A204.1 (cell line): ENCODE results near the gene MYO9A.
"Not testable (repeated sequence)": the region's sequence is repeated elsewhere in the genome, so short reads cannot be mapped to it uniquely, and the experiment has no call there.

Experiments
- FAIRE-seq: peaks from 2 replicates; lab custom pipeline; 2012; peaks lifted over from hg19 to GRCh38; lab: Jason Lieb, UNC

The MYO9A gene

GRCh38 chr15:72037321-72037720 lies 80.6 kb downstream of the MYO9A start:
- no peak for FAIRE-seq

GRCh38 chr15:72034859-72035650 lies 82.9 kb downstream of the MYO9A start:
- FAIRE-seq, result no peak

- FAIRE-seq, result no peak
These were observed 83.6 kb downstream of the MYO9A start for GRCh38 chr15:72034351-72034750.

- FAIRE-seq, result no peak
These were observed 84.2 kb downstream of the MYO9A start for GRCh38 chr15:72033711-72034110.

GRCh38 chr15:72033285-72033684 lies 84.7 kb downstream of the MYO9A start:
- FAIRE-seq, result peak; percentile 67

- no peak for FAIRE-seq
These were observed 96.3 kb downstream of the MYO9A start for GRCh38 chr15:72021604-72022003.

- no peak for FAIRE-seq
These were observed 97.2 kb downstream of the MYO9A start for GRCh38 chr15:72020799-72021198.

- FAIRE-seq, result not testable (repeated sequence)
These were observed 103.4 kb downstream of the MYO9A start for GRCh38 chr15:72014555-72014954.

- no peak for FAIRE-seq
These were observed 104.2 kb downstream of the MYO9A start for GRCh38 chr15:72013703-72014102.

- FAIRE-seq, result no peak
These were observed 106.5 kb downstream of the MYO9A start for GRCh38 chr15:72011302-72011942.

- FAIRE-seq, result no peak
These were observed 108.7 kb downstream of the MYO9A start for GRCh38 chr15:72009222-72009621.

- no peak for FAIRE-seq
These were observed 111.6 kb downstream of the MYO9A start for GRCh38 chr15:72006382-72006781.

- FAIRE-seq, result no peak
These were observed 112.5 kb downstream of the MYO9A start for GRCh38 chr15:72005483-72005882.

GRCh38 chr15:71999807-72000206 lies 118.1 kb downstream of the MYO9A start:
- no peak for FAIRE-seq

GRCh38 chr15:71998717-71999116 lies 119.2 kb downstream of the MYO9A start:
- FAIRE-seq, result not testable (repeated sequence)

GRCh38 chr15:71997691-71998090 lies 120.3 kb downstream of the MYO9A start:
- no peak for FAIRE-seq

- no peak for FAIRE-seq
These were observed 142.2 kb downstream of the MYO9A start for GRCh38 chr15:71975816-71976150.

- no peak for FAIRE-seq
These were observed 143.7 kb downstream of the MYO9A start for GRCh38 chr15:71974211-71974610.

- no peak for FAIRE-seq
These were observed 144.6 kb downstream of the MYO9A start for GRCh38 chr15:71973366-71973765.

GRCh38 chr15:71971905-71972304 lies 146.0 kb downstream of the MYO9A start:
- FAIRE-seq, result no peak

GRCh38 chr15:71970435-71970834 lies 147.5 kb downstream of the MYO9A start:
- no peak for FAIRE-seq

- FAIRE-seq, result no peak
These were observed 155.4 kb downstream of the MYO9A start for GRCh38 chr15:71962537-71962936.

GRCh38 chr15:71957026-71957425 lies 160.9 kb downstream of the MYO9A start:
- FAIRE-seq, result no peak

GRCh38 chr15:71951134-71951533 lies 166.8 kb downstream of the MYO9A start:
- FAIRE-seq, result no peak
